NCI-H2196 (cell line): ENCODE measurements around the gene XPR1.
"Not testable (repeated sequence)": the region's sequence is repeated elsewhere in the genome, so short reads cannot be mapped to it uniquely, and the experiment has no call there.

ENCODE experiments used
- DNase-seq: peaks from one replicate; lab custom pipeline; 2025; ENCODE audit not compliant: unreplicated experiment; lab: John Stamatoyannopoulos, UW

XPR1 gene

GRCh38 chr1:180836449-180836848 lies 204.6 kb downstream of the XPR1 start:
- no peak for DNase-seq

GRCh38 chr1:180837020-180837419 lies 205.2 kb downstream of the XPR1 start:
- no peak for DNase-seq

GRCh38 chr1:180838535-180838934 lies 206.7 kb downstream of the XPR1 start:
- no peak for DNase-seq

- DNase-seq = no peak
These were observed 207.7 kb downstream of the XPR1 start for GRCh38 chr1:180839547-180839946.

GRCh38 chr1:180841415-180841814 lies 209.6 kb downstream of the XPR1 start:
- DNase-seq = no peak

GRCh38 chr1:180842052-180842451 lies 210.2 kb downstream of the XPR1 start:
- no peak for DNase-seq

- no peak for DNase-seq
These were observed 210.9 kb downstream of the XPR1 start for GRCh38 chr1:180842491-180843275.

GRCh38 chr1:180845352-180845751 lies 213.5 kb downstream of the XPR1 start:
- DNase-seq = no peak

GRCh38 chr1:180848191-180848590 lies 216.4 kb downstream of the XPR1 start:
- no peak for DNase-seq

- peak; percentile 49 for DNase-seq
These were observed 217.4 kb downstream of the XPR1 start for GRCh38 chr1:180849031-180849775.

- DNase-seq = no peak
These were observed 220.4 kb downstream of the XPR1 start for GRCh38 chr1:180851995-180852887.

- no peak for DNase-seq
These were observed 222.2 kb downstream of the XPR1 start for GRCh38 chr1:180854001-180854400.

GRCh38 chr1:180854456-180854855 lies 222.6 kb downstream of the XPR1 start:
- DNase-seq = no peak

GRCh38 chr1:180857947-180858725 lies 226.3 kb downstream of the XPR1 start:
- not testable (repeated sequence) for DNase-seq

GRCh38 chr1:180859306-180859705 lies 227.5 kb downstream of the XPR1 start:
- DNase-seq = no peak

- DNase-seq = no peak
These were observed 228.7 kb downstream of the XPR1 start for GRCh38 chr1:180860535-180860934.

GRCh38 chr1:180862305-180862704 lies 230.5 kb downstream of the XPR1 start:
- no peak for DNase-seq

GRCh38 chr1:180863158-180863775 lies 231.4 kb downstream of the XPR1 start:
- peak; percentile 67 for DNase-seq

GRCh38 chr1:180881806-180882509 lies 250.1 kb downstream of the XPR1 start:
- peak; percentile 61 for DNase-seq
